ENCODE measurements around the gene ST6GALNAC5.

The ST6GALNAC5 gene

GRCh38 chr1:76832521-76832920, 34.8 kb upstream of the ST6GALNAC5 start:
- DNase-seq (ENCODE audit: low read depth), result no peak
- no peak for TF ChIP-seq CTCF (IDR thresholded peaks at IDR 0.05; ENCODE audit: control insufficient read depth, insufficient read depth, low read depth, low read length, missing control alignments)
- H3K4me3 ChIP-seq (ENCODE audit: control insufficient read depth, low read depth, low read length), result no peak overlapping the region

- no peak for DNase-seq (ENCODE audit: low read depth)
- no peak overlapping the region for H3K4me3 ChIP-seq (ENCODE audit: control insufficient read depth, low read depth, low read length)
- TF ChIP-seq CTCF (IDR thresholded peaks at IDR 0.05; ENCODE audit: control insufficient read depth, insufficient read depth, low read depth, low read length, missing control alignments), result no peak
Measured at GRCh38 chr1:76833151-76833550, 34.1 kb upstream of the ST6GALNAC5 start.

GRCh38 chr1:76833856-76834255, 33.4 kb upstream of the ST6GALNAC5 start:
- TF ChIP-seq CTCF (IDR thresholded peaks at IDR 0.05; ENCODE audit: control insufficient read depth, insufficient read depth, low read depth, low read length, missing control alignments), result no peak
- DNase-seq (ENCODE audit: low read depth), result no peak
- no peak overlapping the region for H3K4me3 ChIP-seq (ENCODE audit: control insufficient read depth, low read depth, low read length)

GRCh38 chr1:76835203-76835602, 32.1 kb upstream of the ST6GALNAC5 start:
- no peak overlapping the region for H3K4me3 ChIP-seq (ENCODE audit: control insufficient read depth, low read depth, low read length)
- TF ChIP-seq CTCF (IDR thresholded peaks at IDR 0.05; ENCODE audit: control insufficient read depth, insufficient read depth, low read depth, low read length, missing control alignments), result no peak
- DNase-seq (ENCODE audit: low read depth), result peak; percentile 5

GRCh38 chr1:76840278-76840677, 27.0 kb upstream of the ST6GALNAC5 start:
- no peak for DNase-seq (ENCODE audit: low read depth)
- H3K4me3 ChIP-seq (ENCODE audit: control insufficient read depth, low read depth, low read length), result no peak overlapping the region
- TF ChIP-seq CTCF (IDR thresholded peaks at IDR 0.05; ENCODE audit: control insufficient read depth, insufficient read depth, low read depth, low read length, missing control alignments), result no peak

- H3K4me3 ChIP-seq (ENCODE audit: control insufficient read depth, low read depth, low read length), result no peak overlapping the region
- DNase-seq (ENCODE audit: low read depth), result no peak
- no peak for TF ChIP-seq CTCF (IDR thresholded peaks at IDR 0.05; ENCODE audit: control insufficient read depth, insufficient read depth, low read depth, low read length, missing control alignments)
Measured at GRCh38 chr1:76841460-76841859, 25.8 kb upstream of the ST6GALNAC5 start.
